ENCODE measurements around the gene TDRD7. TPM values are rescaled to one million over a fixed set of nuclear protein-coding genes. Genes with fewer than 3 reads are reported as not detected.

The TDRD7 gene
- total and polyA plus RNA-seq, 2 donors (not counting 1 experiment from before 2014, with no cell fraction given) = 11.5 to 19.7 TPM

DNA sequence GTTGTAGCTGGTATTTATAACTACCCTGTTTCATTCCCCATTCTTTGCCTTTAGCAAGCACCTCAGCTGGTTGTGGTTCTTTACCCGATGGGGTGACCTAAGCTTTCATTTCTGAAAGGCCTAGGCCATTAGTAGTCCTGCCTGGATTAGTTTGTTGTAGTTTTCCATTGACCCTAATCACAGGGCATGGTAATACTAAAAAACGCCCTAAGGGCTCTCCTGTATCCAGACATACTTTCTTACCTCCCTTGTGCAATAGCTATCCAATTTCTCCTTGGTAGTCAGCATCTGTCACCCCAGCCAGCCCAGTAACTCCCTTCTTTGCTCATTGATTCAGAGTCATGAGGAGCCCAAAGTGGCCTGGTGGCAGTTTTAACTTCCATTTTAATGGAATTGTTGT lies 113.6 kb downstream of the TDRD7 start:
- 70% methylated on average over 2 of the region's 2 CpGs for WGBS (ENCODE audit: insufficient coverage)
- Histone ChIP-seq H3K36me3 (replicated peaks in 1 of 2; ENCODE audit: control extremely low read depth in 1 of 2, control insufficient read depth in 1 of 2, extremely low read depth in 1 of 2, insufficient read depth in 2 of 2, low read length in 1 of 2) (no peaks in the 10 kb centered on the region), H3K27ac (ENCODE audit: low read length in 2 of 2) (no peak overlapping the region), H2AFZ (ENCODE audit: insufficient read depth, low read depth, low read length, poor library complexity, severe bottlenecking) (no peak overlapping the region), H3K4me1 (ENCODE audit: control insufficient read depth in 2 of 2, insufficient read depth in 2 of 2, low read length in 2 of 2) (no peaks in the 10 kb centered on the region), H3K4me3 (ENCODE audit: control extremely low read depth in 1 of 5, extremely low read depth in 1 of 5, insufficient read depth in 1 of 5, low read depth in 2 of 5, low read length in 4 of 5) (no peak overlapping the region), H3K79me2 (ENCODE audit: control insufficient read depth, insufficient read depth, low read length) (no peaks in the 10 kb centered on the region), H4K20me1 (ENCODE audit: control insufficient read depth, insufficient read depth, low read length, poor library complexity, severe bottlenecking) (no peaks in the 10 kb centered on the region), H3K9me3 (ENCODE audit: control extremely low read depth in 1 of 3, control insufficient read depth in 2 of 3, insufficient read depth in 1 of 3, low read length in 2 of 3) (no peaks in the 10 kb centered on the region), H3K27me3 (replicated peaks in 1 of 4; ENCODE audit: control extremely low read depth in 1 of 4, control insufficient read depth in 3 of 4, insufficient read depth in 4 of 4, low read length in 3 of 4) (peaks cover 0 to 3% (median 0%) of the 10 kb centered on the region in 4 experiments), H3K4me2 (replicated peaks; ENCODE audit: low read depth, low read length, poor library complexity, severe bottlenecking) (no peak overlapping the region), H3K9ac (ENCODE audit: low read length) (no peak overlapping the region)
- Mint-ChIP-seq H3K4me1 (no peaks in the 10 kb centered on the region), H3K27ac (no peak overlapping the region), H3K27me3 (peaks cover under 1% of the 10 kb centered on the region), H3K4me3 (no peak overlapping the region), H3K9me3 (ENCODE audit: insufficient read depth) (no peaks in the 10 kb centered on the region)
- TF ChIP-seq EZH2 (IDR thresholded peaks at IDR 0.05; ENCODE audit: borderline replicate concordance, insufficient read depth, low read depth, low read length, poor library complexity, severe bottlenecking) = no peak
- TF ChIP-seq, protein P1, sequence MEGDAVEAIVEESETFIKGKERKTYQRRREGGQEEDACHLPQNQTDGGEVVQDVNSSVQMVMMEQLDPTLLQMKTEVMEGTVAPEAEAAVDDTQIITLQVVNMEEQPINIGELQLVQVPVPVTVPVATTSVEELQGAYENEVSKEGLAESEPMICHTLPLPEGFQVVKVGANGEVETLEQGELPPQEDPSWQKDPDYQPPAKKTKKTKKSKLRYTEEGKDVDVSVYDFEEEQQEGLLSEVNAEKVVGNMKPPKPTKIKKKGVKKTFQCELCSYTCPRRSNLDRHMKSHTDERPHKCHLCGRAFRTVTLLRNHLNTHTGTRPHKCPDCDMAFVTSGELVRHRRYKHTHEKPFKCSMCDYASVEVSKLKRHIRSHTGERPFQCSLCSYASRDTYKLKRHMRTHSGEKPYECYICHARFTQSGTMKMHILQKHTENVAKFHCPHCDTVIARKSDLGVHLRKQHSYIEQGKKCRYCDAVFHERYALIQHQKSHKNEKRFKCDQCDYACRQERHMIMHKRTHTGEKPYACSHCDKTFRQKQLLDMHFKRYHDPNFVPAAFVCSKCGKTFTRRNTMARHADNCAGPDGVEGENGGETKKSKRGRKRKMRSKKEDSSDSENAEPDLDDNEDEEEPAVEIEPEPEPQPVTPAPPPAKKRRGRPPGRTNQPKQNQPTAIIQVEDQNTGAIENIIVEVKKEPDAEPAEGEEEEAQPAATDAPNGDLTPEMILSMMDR (IDR thresholded peaks at IDR 0.05) = no peak
- intact Hi-C loops (cut with micrococcal nuclease) = no loop called here
- DNase-seq = no peak
- POLR2A ChIA-PET = no interaction called here
- CTCF ChIA-PET = no interaction called here
- ATAC-seq (ENCODE audit: low read depth) = no peak

DNA sequence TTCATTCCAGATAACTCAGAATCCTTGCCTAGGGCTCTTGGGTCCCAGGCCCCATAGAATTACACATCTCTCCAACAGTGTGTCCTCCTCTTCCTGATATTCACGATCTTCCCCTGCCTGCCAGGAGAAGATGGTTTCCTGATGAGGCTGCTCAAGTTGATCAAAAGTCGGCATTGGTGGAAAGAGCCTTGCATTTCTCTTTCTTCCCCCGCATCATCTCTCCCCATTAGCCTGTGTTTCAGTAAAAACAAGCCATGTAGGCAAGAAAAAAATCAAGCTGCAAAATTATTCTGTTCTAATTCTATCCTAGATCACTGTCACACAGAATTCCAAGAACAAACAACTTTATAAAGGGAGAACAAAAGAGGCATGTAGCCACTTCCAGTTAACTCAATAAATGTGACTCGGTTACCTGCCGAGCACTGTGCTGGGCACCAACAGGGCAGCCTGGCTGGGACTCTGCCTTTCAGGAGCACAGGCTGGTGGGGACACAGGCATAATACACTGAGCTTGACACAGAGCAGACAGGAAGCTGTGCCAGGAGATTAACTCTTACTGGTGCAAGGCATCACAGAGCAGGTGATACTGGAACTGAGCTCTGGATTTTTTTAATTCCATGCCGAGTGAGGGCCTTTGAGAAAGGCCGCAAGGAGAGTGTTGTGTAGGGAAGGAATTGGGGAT lies 115.1 kb downstream of the TDRD7 start:
- no peaks in the 10 kb centered on the region for H3K27me3 Mint-ChIP-seq
- H3K4me3 Mint-ChIP-seq = no peak overlapping the region
- no peak overlapping the region for H2AFZ ChIP-seq (ENCODE audit: insufficient read depth, low read depth, low read length, poor library complexity, severe bottlenecking)
- H3K9ac ChIP-seq (ENCODE audit: low read length) = no peak overlapping the region
- no peak overlapping the region for H3K4me3 ChIP-seq (ENCODE audit: control extremely low read depth in 1 of 5, extremely low read depth in 1 of 5, insufficient read depth in 1 of 5, low read depth in 2 of 5, low read length in 4 of 5)
- no peaks in the 10 kb centered on the region for H3K79me2 ChIP-seq (ENCODE audit: control insufficient read depth, insufficient read depth, low read length)
- ATAC-seq (ENCODE audit: low read depth) (no peak), DNase-seq (no peak)
- H3K4me1 Mint-ChIP-seq = no peaks in the 10 kb centered on the region
- no peak overlapping the region for H3K4me2 ChIP-seq (replicated peaks; ENCODE audit: low read depth, low read length, poor library complexity, severe bottlenecking)
- intact Hi-C loops (cut with micrococcal nuclease) = no loop called here
- WGBS (ENCODE audit: insufficient coverage) = 97% methylated on average over 5 of the region's 7 CpGs
- no peak overlapping the region for H3K27ac Mint-ChIP-seq
- H4K20me1 ChIP-seq (ENCODE audit: control insufficient read depth, insufficient read depth, low read length, poor library complexity, severe bottlenecking) = no peaks in the 10 kb centered on the region
- TF ChIP-seq EZH2 (IDR thresholded peaks at IDR 0.05; ENCODE audit: borderline replicate concordance, insufficient read depth, low read depth, low read length, poor library complexity, severe bottlenecking) = no peak
- TF ChIP-seq, protein P1 (IDR thresholded peaks at IDR 0.05) = no peak
- H3K36me3 ChIP-seq (replicated peaks in 1 of 2; ENCODE audit: control extremely low read depth in 1 of 2, control insufficient read depth in 1 of 2, extremely low read depth in 1 of 2, insufficient read depth in 2 of 2, low read length in 1 of 2) = no peaks in the 10 kb centered on the region
- H3K4me1 ChIP-seq (ENCODE audit: control insufficient read depth in 2 of 2, insufficient read depth in 2 of 2, low read length in 2 of 2) = no peaks in the 10 kb centered on the region
- ChIA-PET CTCF (no interaction called here), POLR2A (no interaction called here)
- no peaks in the 10 kb centered on the region for H3K9me3 Mint-ChIP-seq (ENCODE audit: insufficient read depth)
- H3K27ac ChIP-seq (ENCODE audit: low read length in 2 of 2) = no peak overlapping the region
- H3K9me3 ChIP-seq (ENCODE audit: control extremely low read depth in 1 of 3, control insufficient read depth in 2 of 3, insufficient read depth in 1 of 3, low read length in 2 of 3) = no peaks in the 10 kb centered on the region
- H3K27me3 ChIP-seq (replicated peaks in 1 of 4; ENCODE audit: control extremely low read depth in 1 of 4, control insufficient read depth in 3 of 4, insufficient read depth in 4 of 4, low read length in 3 of 4) = no peaks in the 10 kb centered on the region

Measured in B cell (primary cell).